Left ventricle myocardium inferior (tissue), 1 donor: Measurements from ENCODE around the gene ELF1. TPM values are rescaled to one million over a fixed set of nuclear protein-coding genes. Genes with fewer than 3 reads are reported as not detected.
A peak's percentile ranks its signal among the peaks of the same experiment; 100 is the strongest.

Experiments used
- DNase-seq: peaks from one replicate; pipeline ENCODE4 v3.0.0-alpha.2; 2020
- H3K27ac ChIP-seq: fragments of 200-600 bp; replicated peaks from 2 replicates; pipeline ENCODE4 v1.8.0; 2021
- H3K27me3 ChIP-seq: fragments of 200-600 bp; 2 replicates; pipeline ENCODE4 v1.8.0; 2021; ENCODE audit warnings: low read depth
- H3K36me3 ChIP-seq: fragments of 200-600 bp; 2 replicates; pipeline ENCODE4 v1.8.0; 2021
- H3K4me1 ChIP-seq: fragments of 200-600 bp; 2 replicates; pipeline ENCODE4 v1.8.0; 2021
- H3K4me3 ChIP-seq: fragments of 200-600 bp; 2 replicates; pipeline ENCODE4 v1.8.0; 2021; ENCODE audit warnings: mild to moderate bottlenecking, moderate library complexity
- H3K9me3 ChIP-seq: fragments of 200-600 bp; replicated peaks from 2 replicates; pipeline ENCODE4 v1.8.0; 2021
- intact Hi-C: fragments of 100-400 bp; cut with micrococcal nuclease; formaldehyde crosslinking; loops from one replicate; pipeline ENCODE4 v1.11.0; 2022
- total RNA-seq: library from RNA; stranded (reverse); fragmentation: NEBNext Ultra II Directional; extraction: Animal tissue kit (Norgen Biotek cat#: 25700); gene quantifications from one replicate; pipeline ENCODE4 v1.2.1, GENCODE V29; 2021
- TF ChIP-seq, protein P1 (sequence below): fragments of 200-600 bp; IDR thresholded peaks from 2 replicates; pipeline ENCODE4 v1.8.0; 2021; ENCODE audit warnings: antibody characterized with exemption, mild to moderate bottlenecking, borderline replicate concordance
- donor health status: DM: no; HTN: yes; CAD: no; lungs with severe emphysema.

ELF1 gene
- total RNA-seq, 1 donor from 2014 or later: 31.1 TPM

GRCh38 chr13:41017159-41017558 is 2.0 kb downstream of the ELF1 start:
- intact Hi-C loops: no loop called here
- no peaks in the 10 kb centered on the region for H3K27me3 ChIP-seq
- TF ChIP-seq, protein P1, sequence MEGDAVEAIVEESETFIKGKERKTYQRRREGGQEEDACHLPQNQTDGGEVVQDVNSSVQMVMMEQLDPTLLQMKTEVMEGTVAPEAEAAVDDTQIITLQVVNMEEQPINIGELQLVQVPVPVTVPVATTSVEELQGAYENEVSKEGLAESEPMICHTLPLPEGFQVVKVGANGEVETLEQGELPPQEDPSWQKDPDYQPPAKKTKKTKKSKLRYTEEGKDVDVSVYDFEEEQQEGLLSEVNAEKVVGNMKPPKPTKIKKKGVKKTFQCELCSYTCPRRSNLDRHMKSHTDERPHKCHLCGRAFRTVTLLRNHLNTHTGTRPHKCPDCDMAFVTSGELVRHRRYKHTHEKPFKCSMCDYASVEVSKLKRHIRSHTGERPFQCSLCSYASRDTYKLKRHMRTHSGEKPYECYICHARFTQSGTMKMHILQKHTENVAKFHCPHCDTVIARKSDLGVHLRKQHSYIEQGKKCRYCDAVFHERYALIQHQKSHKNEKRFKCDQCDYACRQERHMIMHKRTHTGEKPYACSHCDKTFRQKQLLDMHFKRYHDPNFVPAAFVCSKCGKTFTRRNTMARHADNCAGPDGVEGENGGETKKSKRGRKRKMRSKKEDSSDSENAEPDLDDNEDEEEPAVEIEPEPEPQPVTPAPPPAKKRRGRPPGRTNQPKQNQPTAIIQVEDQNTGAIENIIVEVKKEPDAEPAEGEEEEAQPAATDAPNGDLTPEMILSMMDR: no peak
- peak overlapping the region; percentile 73 for H3K27ac ChIP-seq
- DNase-seq: no peak
- H3K4me1 ChIP-seq: peaks cover 77% of the 10 kb centered on the region
- no peaks in the 10 kb centered on the region for H3K9me3 ChIP-seq
- no peaks in the 10 kb centered on the region for H3K36me3 ChIP-seq
- peak overlapping the region; percentile 39 for H3K4me3 ChIP-seq

DNA sequence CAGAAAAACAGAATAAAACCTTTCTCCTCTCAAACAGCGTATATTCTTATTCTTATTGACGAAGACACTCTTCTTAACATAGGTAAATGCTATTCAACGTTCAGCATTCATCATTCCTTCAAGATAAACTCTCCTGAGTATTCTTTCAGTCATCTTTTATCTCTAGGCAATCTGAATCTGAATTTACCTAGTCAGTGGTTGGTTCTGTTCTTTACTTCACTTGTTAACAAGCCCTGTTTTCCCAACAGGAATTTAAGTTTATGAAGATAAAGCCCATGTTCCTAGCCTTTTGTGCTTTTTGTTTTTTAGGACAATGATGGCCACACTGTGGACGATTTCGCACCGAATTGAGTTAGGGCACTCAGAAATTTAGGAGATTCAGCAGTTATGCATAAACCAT is 3.2 kb downstream of the ELF1 start:
- no peaks in the 10 kb centered on the region for H3K9me3 ChIP-seq
- no peaks in the 10 kb centered on the region for H3K36me3 ChIP-seq
- H3K27me3 ChIP-seq: no peaks in the 10 kb centered on the region
- no peak overlapping the region for H3K4me3 ChIP-seq
- TF ChIP-seq, protein P1: no peak
- DNase-seq: no peak
- no peak overlapping the region for H3K27ac ChIP-seq
- intact Hi-C loops: no loop called here
- peaks cover 72% of the 10 kb centered on the region for H3K4me1 ChIP-seq

DNA sequence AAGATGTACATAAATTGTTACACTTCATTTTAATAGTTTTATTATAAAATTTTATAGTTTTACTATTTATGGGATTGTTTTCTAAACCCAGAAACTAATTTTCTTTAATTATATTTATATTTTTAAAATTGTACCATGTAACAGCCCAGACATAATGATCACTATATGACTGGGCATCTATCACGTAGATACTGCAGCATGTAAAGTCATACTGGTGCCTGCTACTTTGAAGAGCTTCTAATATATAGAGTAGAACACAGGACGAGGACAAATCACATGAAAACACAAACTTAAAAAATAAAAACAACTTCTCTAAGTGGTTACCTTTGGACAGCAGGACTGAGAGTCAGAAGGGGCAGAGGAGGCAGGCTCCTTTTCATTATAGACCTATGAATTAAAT is 5.3 kb downstream of the ELF1 start:
- Histone ChIP-seq H3K36me3 (no peaks in the 10 kb centered on the region), H3K27ac (no peak overlapping the region), H3K27me3 (no peaks in the 10 kb centered on the region), H3K4me3 (no peak overlapping the region), H3K9me3 (no peaks in the 10 kb centered on the region), H3K4me1 (peaks cover 55% of the 10 kb centered on the region)
- intact Hi-C loops: no loop called here
- TF ChIP-seq, protein P1: no peak
- DNase-seq: no peak

DNA sequence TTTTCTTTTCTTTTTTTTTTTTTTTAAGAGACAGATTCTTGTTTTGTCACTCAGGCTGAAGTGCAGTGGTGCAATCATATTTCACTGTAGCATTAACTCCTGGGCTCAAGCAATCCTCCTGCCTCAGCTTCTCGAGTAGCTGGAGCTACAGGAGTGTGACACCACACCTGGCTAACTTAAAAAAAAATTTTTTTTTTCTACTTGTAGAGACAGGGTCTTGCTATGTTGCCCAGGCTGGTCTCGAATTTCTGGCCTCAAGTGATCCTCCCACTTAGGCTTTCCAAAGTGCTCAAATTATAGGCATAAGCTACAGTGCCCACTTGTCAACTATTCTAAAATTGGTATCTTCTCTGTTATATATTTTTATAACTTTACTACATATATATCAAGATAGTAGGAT is 6.6 kb downstream of the ELF1 start:
- Histone ChIP-seq H3K9me3 (no peaks in the 10 kb centered on the region), H3K36me3 (no peaks in the 10 kb centered on the region), H3K4me3 (no peak overlapping the region), H3K4me1 (peaks cover 50% of the 10 kb centered on the region), H3K27ac (no peak overlapping the region), H3K27me3 (no peaks in the 10 kb centered on the region)
- TF ChIP-seq, protein P1: no peak
- intact Hi-C loops: no loop called here
- no peak for DNase-seq

- Histone ChIP-seq H3K9me3 (no peaks in the 10 kb centered on the region), H3K27ac (no peak overlapping the region), H3K36me3 (no peaks in the 10 kb centered on the region), H3K27me3 (no peaks in the 10 kb centered on the region), H3K4me3 (no peak overlapping the region), H3K4me1 (peaks cover 53% of the 10 kb centered on the region)
- TF ChIP-seq, protein P1: no peak
- DNase-seq: no peak
- intact Hi-C loops: no loop called here
These were observed 7.6 kb downstream of the ELF1 start for GRCh38 chr13:41011382-41011956.
